ENCODE data around the gene LRP6.
"Not testable (repeated sequence)": the region's sequence is repeated elsewhere in the genome, so short reads cannot be mapped to it uniquely, and the experiment has no call there.

The LRP6 gene

DNA sequence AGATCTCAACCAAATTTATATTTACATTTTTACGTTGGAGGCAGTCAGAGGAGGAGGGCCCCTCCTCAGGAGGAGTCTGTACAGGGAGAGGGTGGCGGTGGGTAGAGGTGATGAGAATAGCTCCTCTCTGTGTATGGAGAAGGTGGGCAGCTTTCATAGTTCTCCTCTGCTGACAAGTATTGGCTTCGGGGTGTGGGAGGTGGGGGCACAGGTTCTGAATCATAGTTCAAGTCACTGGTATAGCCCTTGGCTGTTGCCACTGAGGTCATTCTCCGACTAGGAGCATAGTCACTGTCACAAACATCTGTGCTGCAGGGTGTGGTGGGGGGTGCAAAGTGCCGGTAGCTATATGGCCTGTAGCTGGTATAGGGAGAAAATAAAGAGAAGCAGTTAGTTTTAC is 145.8 kb downstream of the LRP6 start:
- no peak for DNase-seq (ENCODE audit: low read depth, low spot score)

GRCh38 chr12:12116677-12117076 is 150.2 kb downstream of the LRP6 start:
- DNase-seq (ENCODE audit: low read depth, low spot score): no peak

DNA sequence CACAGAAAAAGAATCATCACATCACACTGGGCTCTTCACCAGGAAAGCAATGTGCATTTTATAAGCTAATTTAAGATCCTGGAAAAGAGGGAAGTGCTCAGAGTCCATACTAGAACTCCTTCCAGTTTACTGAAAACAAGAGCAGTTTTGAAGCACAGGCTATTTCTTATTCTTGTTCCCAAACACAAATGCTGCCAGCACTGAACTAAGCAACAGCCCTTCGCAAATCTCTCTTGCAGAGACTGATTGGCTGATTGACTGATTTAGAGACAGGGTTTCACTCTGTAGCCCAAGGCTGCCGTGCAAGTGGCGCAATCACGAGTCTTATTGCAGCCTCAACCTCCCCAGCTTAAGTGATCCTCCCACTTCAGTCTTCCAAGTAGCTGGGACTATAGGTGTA is 151.3 kb downstream of the LRP6 start:
- DNase-seq (ENCODE audit: low read depth, low spot score): no peak

GRCh38 chr12:12110923-12111555 is 155.8 kb downstream of the LRP6 start:
- not testable (repeated sequence) for DNase-seq (ENCODE audit: low read depth, low spot score)

DNA sequence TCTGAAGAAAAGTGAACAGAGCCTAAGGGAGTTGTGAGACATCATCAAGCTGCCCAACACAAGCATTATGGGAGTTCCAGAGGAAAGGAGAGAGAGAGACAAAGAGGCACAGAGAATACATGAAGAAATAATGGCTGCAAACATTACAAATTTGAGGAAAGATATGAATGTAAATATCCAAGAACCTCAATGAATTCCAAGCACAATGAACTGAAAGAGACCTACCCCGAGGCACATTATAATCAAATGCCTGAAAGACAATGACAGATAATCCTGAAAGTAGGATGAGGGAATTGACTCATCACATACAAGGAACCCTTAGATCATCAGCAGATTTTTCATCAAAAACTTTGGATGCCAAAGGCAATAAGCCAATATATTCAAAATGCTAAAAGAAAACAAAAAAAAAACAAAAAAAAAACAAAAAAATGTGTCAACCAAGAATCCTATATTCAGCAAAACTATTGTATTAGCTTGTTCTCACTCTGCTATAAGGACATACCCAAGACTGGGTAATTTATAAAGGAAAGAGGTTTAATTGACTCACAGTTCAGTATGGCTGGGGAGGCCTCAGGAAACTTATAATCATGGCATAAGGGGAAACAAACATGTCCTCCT is 158.3 kb downstream of the LRP6 start:
- DNase-seq (ENCODE audit: low read depth, low spot score): no peak

DNA sequence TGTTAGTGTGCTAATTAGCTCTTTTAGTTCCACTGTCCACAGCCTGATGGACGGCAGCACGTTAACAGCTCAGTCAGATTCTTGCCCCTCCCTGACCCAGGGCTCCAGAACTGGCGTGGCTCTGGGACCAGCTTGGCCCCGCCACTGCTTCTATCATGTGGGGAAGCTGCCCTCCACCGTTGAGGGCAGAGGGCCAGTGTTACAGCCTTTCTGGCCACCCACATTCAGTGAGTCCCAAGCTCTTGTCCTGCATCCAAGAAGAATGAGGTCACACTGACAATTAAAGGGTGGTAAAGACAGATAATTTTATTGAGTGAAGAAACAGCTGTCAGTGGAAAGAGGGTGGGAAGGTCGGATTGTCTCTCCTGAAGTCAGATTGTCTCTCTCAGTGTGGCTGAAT is 159.2 kb downstream of the LRP6 start:
- DNase-seq (ENCODE audit: low read depth, low spot score): no peak

GRCh38 chr12:12099102-12099501 is 167.7 kb downstream of the LRP6 start:
- DNase-seq (ENCODE audit: low read depth, low spot score): no peak

DNA sequence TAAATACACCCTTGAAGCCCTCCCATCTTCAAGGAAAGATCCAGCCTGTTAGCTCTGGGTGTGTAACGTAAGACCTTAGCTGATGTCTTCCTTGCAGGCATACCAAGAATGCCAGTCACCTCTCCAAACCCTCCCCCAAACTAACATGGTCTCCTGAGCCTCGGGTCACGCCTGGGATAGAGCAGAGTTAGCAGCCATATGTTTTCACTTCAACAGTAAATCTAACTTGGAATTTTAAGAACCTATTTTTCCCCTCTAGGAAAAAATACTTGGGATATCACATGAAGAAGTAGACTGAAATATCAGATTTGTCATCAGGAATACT is 168.2 kb downstream of the LRP6 start:
- DNase-seq (ENCODE audit: low read depth, low spot score): no peak

- no peak for DNase-seq (ENCODE audit: low read depth, low spot score)
Observed at GRCh38 chr12:12097891-12098690, 168.8 kb downstream of the LRP6 start.

GRCh38 chr12:12095021-12095420 is 171.8 kb downstream of the LRP6 start:
- DNase-seq (ENCODE audit: low read depth, low spot score): no peak

DNA sequence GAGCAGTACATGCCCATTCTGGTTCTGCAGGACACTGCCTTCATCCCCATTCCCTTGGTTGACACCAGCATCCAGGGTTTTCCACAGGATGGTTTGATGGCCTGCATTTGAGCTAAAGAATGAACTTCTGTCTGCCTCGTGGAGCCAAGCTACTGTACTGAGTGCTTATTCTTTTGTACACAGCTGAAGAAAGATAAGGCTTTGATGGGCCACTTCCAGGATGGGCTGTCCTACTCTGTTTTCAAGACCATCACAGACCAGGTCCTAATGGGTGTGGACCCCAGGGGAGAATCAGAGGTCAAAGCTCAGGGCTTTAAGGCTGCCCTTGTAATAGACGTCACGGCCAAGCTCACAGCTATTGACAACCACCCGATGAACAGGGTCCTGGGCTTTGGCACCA is 172.4 kb downstream of the LRP6 start:
- DNase-seq (ENCODE audit: low read depth, low spot score): no peak

DNA sequence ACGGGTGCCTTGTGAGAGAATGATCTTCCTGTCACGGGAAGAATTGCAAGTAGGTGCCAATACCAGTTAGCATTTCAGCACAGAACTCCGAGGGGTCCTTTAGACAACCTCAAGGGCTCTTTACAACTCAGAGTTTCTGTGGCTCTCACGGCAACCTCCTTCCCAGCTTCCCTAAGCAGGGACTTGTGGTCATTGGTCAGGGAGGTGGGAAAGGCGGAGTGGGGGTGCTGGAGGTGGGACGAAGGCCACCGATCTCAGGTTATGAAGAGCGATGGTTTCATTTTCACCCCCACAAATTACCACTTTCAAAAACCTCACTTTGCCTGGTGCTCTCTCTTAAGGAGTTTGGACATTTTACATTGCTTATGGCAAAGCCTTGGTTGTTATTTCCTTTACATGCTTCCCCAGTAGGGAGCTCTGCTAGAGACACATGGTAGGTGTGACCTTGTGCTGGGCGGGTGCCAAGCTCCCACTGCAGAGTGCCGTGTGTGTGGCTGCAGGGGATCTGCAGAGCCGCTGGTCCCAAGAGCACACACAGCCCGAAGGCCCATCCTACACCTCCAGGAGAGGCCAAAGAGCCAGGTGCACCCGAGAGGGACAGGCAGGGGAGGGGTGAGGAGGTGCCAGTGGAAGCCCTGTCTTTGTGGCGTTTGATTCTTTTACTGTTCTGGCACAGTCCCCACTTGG is 174.7 kb downstream of the LRP6 start:
- DNase-seq (ENCODE audit: low read depth, low spot score): no peak

- DNase-seq (ENCODE audit: low read depth, low spot score): no peak
Observed at GRCh38 chr12:12091071-12091470, 175.8 kb downstream of the LRP6 start.

DNA sequence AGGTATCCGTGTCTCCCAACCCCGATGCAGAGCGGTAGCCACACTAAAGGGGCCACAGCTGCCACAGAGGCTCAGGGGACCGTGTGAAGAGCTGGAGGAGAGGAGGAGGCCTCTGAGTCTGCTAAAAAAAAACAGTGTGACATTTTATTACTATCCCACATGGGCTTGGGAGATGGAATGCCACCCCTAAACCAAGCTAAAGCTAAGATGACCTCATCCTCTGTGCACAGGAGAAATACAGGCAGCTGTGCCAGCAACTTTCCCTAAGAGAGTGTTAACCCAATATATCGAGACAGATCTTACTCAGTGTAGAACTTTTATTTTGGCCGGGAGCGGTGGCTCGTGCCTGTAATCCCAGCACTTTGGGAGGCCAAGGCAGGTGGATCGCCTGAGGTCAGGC is 178.1 kb downstream of the LRP6 start:
- DNase-seq (ENCODE audit: low read depth, low spot score): no peak

DNA sequence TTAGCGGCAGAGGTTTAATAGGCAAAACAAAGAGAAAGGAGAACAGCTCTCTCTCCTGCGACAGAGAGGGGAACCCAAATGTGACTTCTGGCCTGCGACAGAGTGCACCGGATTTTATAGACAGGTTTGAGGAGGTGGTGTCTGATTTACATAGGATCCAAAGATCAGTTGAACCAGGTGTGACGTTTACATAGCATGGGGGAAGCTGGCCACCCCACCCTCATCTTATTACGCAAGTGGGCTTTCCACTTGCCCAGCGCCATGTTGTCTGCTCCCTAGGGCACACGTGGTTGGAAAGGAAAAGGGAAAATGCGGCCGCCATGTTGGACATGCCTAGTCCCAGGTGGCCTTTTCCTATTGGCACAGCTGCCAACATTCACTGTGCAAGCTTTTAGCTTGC is 178.7 kb downstream of the LRP6 start:
- DNase-seq (ENCODE audit: low read depth, low spot score): no peak

GRCh38 chr12:12087693-12088034 is 179.2 kb downstream of the LRP6 start:
- DNase-seq (ENCODE audit: low read depth, low spot score): no peak

DNA sequence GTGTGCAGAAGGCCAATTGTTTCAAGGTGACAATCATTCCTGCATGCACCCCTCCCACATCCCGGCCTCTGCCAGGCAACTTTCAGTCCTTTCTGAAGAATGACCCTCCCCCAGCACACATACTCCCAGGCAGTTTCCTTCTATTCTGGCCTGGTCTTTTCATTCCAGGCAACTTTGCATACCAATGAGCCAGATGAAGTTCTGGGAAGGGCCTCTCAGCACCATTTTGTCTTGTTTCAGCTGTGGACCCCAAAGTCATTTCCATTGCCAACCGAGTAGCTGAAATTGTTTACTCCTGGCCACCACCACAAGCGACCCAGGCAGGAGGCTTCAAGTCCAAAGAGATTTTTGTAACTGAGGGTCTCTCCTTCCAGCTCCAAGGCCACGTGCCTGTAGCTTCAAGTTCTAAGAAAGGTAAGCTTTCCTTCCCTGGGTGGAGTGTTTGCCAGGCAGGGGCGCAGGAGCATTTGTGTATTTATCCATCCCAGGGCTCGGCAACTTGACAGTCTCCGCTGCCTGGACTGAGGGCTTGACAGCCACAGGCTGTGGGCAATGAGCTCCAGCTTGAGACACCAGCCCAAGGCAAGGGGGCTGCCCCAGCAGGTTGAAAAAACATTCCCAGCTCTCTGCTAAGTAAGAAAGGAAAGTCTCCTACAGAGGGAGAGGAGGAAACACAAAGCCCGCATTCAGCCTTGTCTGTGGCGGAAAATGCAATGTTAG is 179.7 kb downstream of the LRP6 start:
- DNase-seq (ENCODE audit: low read depth, low spot score): no peak

GRCh38 chr12:12086362-12086761 is 180.5 kb downstream of the LRP6 start:
- DNase-seq (ENCODE audit: low read depth, low spot score): no peak

DNA sequence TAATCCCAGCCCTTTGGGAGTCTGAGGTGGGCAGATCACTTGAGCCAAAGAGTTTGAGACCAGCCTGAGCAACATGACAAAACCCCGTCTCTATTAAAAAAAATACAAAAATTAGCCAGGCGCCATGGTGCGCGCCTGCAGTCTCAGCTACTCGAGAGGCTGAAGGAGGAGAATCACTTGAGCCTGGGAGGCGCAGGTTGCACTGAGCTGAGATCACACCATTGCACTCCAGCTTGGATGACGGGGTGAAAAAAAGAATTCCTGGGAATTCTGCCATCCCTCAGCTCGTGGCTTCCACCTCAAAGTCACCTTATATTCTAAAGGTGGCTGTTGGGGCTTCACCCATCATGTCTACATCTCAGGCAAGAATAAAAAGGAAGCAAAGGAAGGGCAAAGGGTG is 183.2 kb downstream of the LRP6 start:
- no peak for DNase-seq (ENCODE audit: low read depth, low spot score)

DNA sequence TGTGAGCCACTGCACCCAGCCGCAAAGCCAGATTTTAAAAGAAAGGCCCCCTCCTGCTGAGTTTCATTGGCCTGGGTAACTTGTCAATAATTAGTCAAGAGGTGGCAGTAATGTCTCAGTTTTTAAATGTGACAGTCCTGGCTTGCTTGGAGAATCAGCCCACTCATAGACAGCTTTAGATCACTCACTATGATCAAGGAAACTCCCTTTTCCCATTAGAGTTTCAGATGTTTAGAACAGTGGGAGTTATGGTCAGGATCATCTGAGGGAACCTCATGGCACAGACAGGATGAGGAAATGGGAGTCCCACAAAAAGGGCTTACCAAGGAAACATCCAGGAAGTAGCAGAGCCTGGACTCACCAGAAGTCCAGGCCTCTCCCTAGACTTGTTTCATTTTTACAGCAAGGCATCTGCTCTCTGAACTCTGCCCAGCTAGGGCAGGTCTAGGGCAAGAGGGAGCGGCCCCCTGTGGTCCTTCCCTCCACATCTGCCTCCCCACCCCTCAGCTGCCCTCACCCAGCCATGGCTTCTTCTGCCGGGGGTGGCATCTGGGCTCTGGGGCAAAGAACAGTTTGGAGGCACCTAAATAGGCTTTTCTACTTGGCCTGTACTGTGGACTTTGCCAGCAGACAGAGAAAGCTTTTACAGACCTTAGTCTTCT is 184.9 kb downstream of the LRP6 start:
- no peak for DNase-seq (ENCODE audit: low read depth, low spot score)

DNA sequence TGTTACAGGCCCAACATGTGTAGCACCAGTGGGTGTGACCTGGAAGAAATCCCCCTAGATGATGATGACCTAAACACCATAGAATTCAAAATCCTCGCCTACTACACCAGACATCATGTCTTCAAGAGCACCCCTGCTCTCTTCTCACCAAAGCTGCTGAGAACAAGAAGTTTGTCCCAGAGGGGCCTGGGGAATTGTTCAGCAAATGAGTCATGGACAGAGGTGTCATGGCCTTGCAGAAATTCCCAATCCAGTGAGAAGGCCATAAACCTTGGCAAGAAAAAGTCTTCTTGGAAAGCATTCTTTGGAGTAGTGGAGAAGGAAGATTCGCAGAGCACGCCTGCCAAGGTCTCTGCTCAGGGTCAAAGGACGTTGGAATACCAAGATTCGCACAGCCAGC is 187.6 kb downstream of the LRP6 start:
- no peak for DNase-seq (ENCODE audit: low read depth, low spot score)
